GM12873 (cell line): Measurements from ENCODE around the gene TEP1.

Source experiments
- TF ChIP-seq, protein P1 (sequence below): IDR thresholded peaks from 2 replicates; pipeline ENCODE4 v1.5.1; 2012; ENCODE audit warnings: low read depth, mild to moderate bottlenecking, moderate library complexity, low read length, control low read depth; ENCODE audit not compliant: insufficient read depth; ENCODE audit errors: missing control alignments

The TEP1 gene

DNA sequence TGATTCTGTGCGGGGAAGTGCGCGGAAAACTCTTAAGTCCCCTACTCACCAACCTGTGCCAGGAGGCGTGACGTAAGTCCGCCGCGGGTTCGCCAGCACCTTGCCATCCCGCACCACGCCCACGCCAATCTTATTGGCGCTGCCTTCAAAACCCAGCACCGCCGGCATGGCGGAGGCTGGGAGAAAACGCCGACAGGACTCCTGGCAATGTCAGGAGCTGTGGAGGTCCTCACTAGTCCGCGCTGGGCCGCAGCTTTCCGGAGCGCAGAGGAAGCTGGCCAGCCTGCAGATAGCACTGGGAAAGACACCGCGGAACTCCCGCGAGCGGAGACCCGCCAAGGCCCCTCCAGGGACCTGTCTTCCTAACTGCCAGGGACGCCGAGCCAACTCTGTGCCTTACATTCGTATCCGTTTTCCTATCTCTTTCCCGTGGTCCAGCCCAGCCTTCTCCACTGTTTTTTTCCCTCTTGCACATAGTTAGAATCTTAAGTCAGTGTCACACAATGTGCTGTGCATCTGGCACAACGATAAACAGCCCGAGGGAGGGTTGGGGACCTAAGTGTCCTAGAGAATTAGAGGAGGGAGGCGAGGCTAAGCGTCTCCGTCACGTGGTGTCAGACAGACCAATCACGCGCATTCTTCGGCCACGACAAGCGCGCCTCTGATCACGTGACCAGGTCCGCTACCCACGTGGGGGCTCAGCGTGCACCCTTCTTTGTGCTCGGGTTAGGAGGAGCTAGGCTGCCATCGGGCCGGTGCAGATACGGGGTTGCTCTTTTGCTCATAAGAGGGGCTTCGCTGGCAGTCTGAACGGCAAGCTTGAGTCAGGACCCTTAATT is 41.4 kb upstream of the TEP1 start, which contains the start of the genes APEX1 and OSGEP:
Gene APEX1 (plus strand): TSS at position 711 of the 839 bp plus-strand sequence. CDS start 420 bp downstream, outside the sequence.
Gene OSGEP (minus strand): TSS at position 297 of the 839 bp plus-strand sequence. CDS start 129 bp downstream, at position 168.
- TF ChIP-seq, protein P1, sequence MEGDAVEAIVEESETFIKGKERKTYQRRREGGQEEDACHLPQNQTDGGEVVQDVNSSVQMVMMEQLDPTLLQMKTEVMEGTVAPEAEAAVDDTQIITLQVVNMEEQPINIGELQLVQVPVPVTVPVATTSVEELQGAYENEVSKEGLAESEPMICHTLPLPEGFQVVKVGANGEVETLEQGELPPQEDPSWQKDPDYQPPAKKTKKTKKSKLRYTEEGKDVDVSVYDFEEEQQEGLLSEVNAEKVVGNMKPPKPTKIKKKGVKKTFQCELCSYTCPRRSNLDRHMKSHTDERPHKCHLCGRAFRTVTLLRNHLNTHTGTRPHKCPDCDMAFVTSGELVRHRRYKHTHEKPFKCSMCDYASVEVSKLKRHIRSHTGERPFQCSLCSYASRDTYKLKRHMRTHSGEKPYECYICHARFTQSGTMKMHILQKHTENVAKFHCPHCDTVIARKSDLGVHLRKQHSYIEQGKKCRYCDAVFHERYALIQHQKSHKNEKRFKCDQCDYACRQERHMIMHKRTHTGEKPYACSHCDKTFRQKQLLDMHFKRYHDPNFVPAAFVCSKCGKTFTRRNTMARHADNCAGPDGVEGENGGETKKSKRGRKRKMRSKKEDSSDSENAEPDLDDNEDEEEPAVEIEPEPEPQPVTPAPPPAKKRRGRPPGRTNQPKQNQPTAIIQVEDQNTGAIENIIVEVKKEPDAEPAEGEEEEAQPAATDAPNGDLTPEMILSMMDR: no peak

DNA sequence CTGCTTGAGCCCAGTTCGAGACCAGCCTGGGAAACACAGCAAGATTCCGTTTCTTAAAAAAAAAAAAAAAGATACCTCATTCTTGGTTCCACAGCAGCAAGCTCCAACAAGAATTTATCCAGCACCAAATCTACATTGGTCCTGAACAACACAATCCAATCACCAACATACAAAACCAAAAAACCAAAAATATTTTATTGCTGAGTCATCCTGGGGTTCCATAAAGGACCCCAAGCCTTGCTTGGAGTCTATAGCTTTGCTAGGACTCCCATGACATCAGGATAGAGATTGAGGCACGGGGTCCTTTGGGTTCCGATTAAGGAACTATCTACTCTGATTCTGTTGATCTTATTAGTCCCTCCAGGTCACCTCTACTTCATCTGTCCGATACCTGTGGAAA is 33.6 kb upstream of the TEP1 start:
- TF ChIP-seq, protein P1: no peak

DNA sequence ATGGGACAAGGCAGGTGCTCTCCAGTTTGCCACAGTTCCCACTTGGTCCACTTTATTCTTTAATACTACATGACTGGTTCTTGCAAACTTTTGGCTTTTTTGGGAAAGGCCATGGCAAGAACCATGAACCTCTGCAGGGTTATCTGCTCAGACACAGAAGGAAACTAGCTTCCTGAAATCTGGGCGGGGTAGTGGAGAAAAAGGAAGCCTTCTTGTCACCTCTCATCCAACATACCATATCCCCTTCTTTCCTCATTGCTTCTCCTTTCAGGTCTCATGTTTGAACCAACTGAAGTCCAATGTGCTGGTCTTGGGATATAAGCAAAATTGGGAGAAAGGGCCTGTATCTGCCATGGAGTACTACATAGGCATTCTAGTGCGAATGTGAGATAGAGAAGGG is 28.2 kb upstream of the TEP1 start:
- TF ChIP-seq, protein P1: no peak

GRCh38 chr14:20440882-20441281 is 27.6 kb upstream of the TEP1 start:
- TF ChIP-seq, protein P1: no peak

- TF ChIP-seq, protein P1: no peak
These were observed 27.2 kb upstream of the TEP1 start for GRCh38 chr14:20440465-20440864.

- TF ChIP-seq, protein P1: no peak
These were observed 25.4 kb upstream of the TEP1 start for GRCh38 chr14:20438664-20439063.

DNA sequence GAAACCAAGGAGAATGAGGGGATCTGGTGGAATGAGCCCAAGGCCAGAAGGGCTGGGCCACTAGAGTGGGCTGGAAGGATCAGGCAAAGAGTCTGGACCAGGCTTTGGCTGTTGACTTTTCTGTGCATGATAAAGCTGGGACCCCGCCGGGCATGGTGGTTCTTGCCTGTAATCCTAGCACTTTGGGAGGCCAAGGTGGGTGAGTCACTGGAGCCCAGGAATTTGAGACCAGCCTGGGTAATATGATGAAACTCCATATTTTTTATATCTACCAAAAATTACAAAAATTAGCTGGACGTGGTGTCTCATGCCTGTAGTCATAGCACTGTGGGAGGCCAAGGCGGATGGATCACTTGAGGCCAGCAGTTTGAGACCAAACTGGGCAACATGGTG is 23.1 kb upstream of the TEP1 start:
- TF ChIP-seq, protein P1: no peak
